ENCODE data around the gene SHISA5. TPM values are rescaled to one million over a fixed set of nuclear protein-coding genes. Genes with fewer than 3 reads are reported as not detected.
A peak's percentile ranks its signal among the peaks of the same experiment; 100 is the strongest.

The SHISA5 gene
- total and polyA plus RNA-seq, 10 of the 15 experiments (the other 5 are each of a cell fraction or from before 2014, with no cell fraction given), result 17.1 to 148 (median 67.3) TPM

- TF ChIP-seq MLLT1 (IDR thresholded peaks at IDR 0.05), result no peak; the same call in 1 of the 2 replicates
- TF ChIP-seq PML (IDR thresholded peaks at IDR 0.05; ENCODE audit: low read length), result 0 out of 2 replicates have a peak, but pooled peaks have one; percentile 6
- TF ChIP-seq CEBPZ (IDR thresholded peaks at IDR 0.05; ENCODE audit: low read depth, low read length), result no peak
- TF ChIP-seq POLR2AphosphoS5 (IDR thresholded peaks at IDR 0.05; ENCODE audit: low read length), result peak; percentile 40; the same call in 1 of the 2 replicates
- no peak for TF ChIP-seq ZBTB40 (IDR thresholded peaks at IDR 0.05; ENCODE audit: borderline replicate concordance)
These were observed 37.4 kb downstream of the SHISA5 start (continued) for GRCh38 chr3:48466386-48467109.
